Ishikawa (cell line): ENCODE data around the gene KIAA0825.

Experiments used
- CEBPB ChIP-seq: IDR thresholded peaks from 2 replicates; pipeline ENCODE4 v1.6.1; 2012
- CREB1 ChIP-seq: IDR thresholded peaks from 2 replicates; pipeline ENCODE4 v1.6.1; 2012; ENCODE audit warnings: low read depth
- EGR1 ChIP-seq: IDR thresholded peaks from 2 replicates; pipeline ENCODE4 v1.6.1; 2012
- EP300 ChIP-seq: IDR thresholded peaks from 2 replicates; pipeline ENCODE4 v1.6.1; 2012; ENCODE audit warnings: borderline replicate concordance
- MAX ChIP-seq: IDR thresholded peaks from 2 replicates; pipeline ENCODE4 v1.6.1; 2012
- REST ChIP-seq: IDR thresholded peaks from 2 replicates; pipeline ENCODE4 v1.6.1; 2012; ENCODE audit warnings: low read depth, mild to moderate bottlenecking
- TAF1 ChIP-seq: IDR thresholded peaks from 2 replicates; pipeline ENCODE4 v1.6.1; 2012; ENCODE audit warnings: low read depth, mild to moderate bottlenecking
- TEAD4 ChIP-seq: IDR thresholded peaks from 2 replicates; pipeline ENCODE4 v1.6.1; 2012

- no peak for TF ChIP-seq EP300
- TF ChIP-seq TAF1: no peak
- TF ChIP-seq TEAD4: no peak
- no peak for TF ChIP-seq MAX
- no peak for TF ChIP-seq CEBPB
- no peak for TF ChIP-seq REST
- TF ChIP-seq CREB1: no peak
- TF ChIP-seq EGR1: no peak
These were observed 405.9 kb downstream of the KIAA0825 start for GRCh38 chr5:94212476-94212875.
